22Rv1 (cell line): Measurements from ENCODE around the gene WHAMM.

Experiments
- H3K27ac ChIP-seq: fragments of 450-650 bp; 2 replicates; pipeline ENCODE4 v1.5.1; 2017
- CTCF ChIP-seq: fragments of 450-650 bp; IDR thresholded peaks from 2 replicates; pipeline ENCODE4 v1.5.1; 2017; ENCODE audit warnings: mild to moderate bottlenecking
- ZFX ChIP-seq: fragments of 450-650 bp; IDR thresholded peaks from 2 replicates; pipeline ENCODE4 v1.6.1; 2017; ENCODE audit warnings: antibody characterized with exemption, borderline replicate concordance

WHAMM gene

DNA sequence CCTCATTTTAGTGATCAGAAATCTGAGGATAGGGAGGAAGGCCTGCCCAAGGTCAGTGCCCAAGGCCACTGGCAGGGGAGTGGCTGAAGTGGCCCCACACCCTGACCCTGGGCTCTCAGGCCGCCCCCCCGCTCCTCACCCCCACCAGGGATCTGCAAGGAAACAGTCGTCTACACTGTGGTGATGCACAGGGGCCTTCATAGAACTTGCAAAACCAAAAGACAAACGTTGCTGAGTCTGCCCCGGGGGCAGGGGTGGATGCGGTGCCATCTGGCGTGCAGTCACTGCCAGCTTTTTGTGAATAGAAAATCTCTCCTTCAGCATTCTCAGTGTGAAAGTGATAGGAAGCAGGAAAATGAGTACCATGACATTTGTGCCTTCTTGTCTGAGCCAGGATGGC, 41.3 kb downstream of the WHAMM start:
- peak overlapping the region; percentile 66; the same call in 1 of the 2 replicates for H3K27ac ChIP-seq
- no peak for TF ChIP-seq CTCF

GRCh38 chr15:82851306-82851850, 42.0 kb downstream of the WHAMM start:
- TF ChIP-seq ZFX: no peak
- no peak for TF ChIP-seq CTCF
- peak overlapping the region; percentile 66; the same call in 1 of the 2 replicates for H3K27ac ChIP-seq

DNA sequence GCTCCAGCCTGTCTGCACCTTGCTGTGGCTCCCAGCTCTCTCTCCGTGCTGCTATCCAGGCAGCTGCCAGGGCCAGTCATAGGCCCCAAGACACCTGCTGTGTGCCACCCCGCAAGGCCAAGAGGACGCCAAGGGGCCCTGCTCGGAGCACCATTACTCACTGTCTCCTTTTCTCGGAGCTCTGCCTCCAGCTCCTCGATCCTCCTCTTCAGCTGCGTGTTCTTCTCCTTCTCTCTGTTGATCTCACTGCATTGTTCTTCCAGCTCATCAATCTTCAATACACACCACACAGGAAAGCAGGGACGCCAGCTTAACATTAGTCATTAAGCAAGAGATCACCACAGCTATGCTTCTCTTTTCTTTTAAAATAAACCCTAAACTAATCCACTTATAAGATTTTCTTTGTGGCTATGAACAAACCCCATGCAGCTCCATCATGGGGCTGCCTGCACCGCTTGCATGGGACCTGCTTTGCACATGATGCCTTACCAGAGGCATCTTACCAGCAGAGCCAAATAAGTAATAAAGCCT, 42.6 kb downstream of the WHAMM start:
- no peak for TF ChIP-seq ZFX
- no peak for TF ChIP-seq CTCF
- no peak overlapping the region for H3K27ac ChIP-seq

GRCh38 chr15:82852941-82853561, 43.6 kb downstream of the WHAMM start:
- H3K27ac ChIP-seq: no peak overlapping the region
- no peak for TF ChIP-seq CTCF
- no peak for TF ChIP-seq ZFX

GRCh38 chr15:82854554-82854953, 45.1 kb downstream of the WHAMM start:
- TF ChIP-seq ZFX: no peak
- no peak for TF ChIP-seq CTCF
- H3K27ac ChIP-seq: no peak overlapping the region

DNA sequence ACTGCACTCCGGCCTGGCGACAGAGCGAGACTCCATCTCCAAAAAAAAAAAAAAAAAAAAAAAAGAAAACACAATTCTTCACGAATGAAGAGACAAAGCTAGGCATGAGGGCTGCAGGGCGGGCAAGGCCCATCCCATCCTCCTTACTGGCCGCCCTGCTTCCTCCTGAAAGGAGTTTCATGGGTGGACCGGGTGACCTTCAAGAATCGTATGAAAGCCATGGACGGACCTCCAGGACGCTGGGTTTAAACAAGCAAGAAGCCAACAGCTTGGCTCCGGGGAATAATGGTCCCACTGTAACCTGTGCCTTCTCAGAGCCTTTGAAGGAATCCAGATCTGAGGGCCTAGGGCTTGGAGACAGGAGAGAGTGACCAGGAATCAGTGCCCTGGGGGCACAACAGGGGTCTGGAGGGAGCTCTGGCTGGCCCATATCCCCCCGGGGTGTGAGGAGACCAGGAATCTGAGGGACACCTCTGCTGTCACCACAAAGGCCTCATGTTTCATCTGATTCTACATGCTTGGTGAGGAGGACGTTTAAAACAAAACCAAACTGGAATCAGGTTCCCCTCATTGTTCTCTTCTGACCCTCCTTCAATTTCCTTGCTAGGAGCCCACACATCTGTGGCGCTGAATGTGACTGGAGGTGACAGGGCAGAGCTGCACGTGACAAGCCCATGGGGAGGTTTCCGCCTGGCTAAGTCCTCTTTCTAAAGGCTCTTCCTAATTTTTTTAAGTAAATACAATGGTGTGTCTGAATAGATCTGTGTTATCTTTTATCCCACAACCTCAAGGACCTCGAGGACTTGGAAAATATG, 46.1 kb downstream of the WHAMM start:
- no peak overlapping the region for H3K27ac ChIP-seq
- no peak for TF ChIP-seq CTCF
- TF ChIP-seq ZFX: no peak
